NT2/D1 (cell line): Measurements from ENCODE around the gene FGF10.

Experiments
- SUZ12 ChIP-seq: IDR thresholded peaks from 2 replicates; pipeline ENCODE4 v1.6.1; 2011; ENCODE audit not compliant: insufficient read length, insufficient read depth; ENCODE audit errors: extremely low read depth
- YY1 ChIP-seq: IDR thresholded peaks from 2 replicates; pipeline ENCODE4 v1.6.1; 2011; ENCODE audit not compliant: insufficient read length, insufficient read depth
- ZNF274 ChIP-seq: IDR thresholded peaks from 2 replicates; pipeline ENCODE4 v1.6.1; 2011; ENCODE audit warnings: mild to moderate bottlenecking, low read depth, low read length

DNA sequence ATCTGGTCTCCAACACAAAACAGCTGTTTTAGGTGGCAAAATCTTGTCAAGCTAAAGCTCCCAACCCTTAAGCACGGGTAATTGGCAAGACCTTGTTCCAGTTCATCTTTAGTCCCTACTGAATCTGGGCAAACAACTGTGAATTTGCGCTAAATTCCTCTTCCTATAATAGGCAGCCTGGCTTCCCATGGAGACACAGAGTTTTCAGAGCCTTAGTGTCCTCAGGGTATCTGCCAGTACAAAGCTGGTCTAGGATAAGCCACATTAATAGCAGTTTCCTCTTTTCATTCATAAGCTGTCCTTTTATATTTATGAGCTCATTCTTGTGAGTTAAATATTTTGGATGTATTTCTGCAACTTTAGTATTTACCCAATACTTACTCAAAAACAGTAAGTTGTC lies 59.5 kb downstream of the FGF10 start:
- TF ChIP-seq YY1 = no peak
- no peak for TF ChIP-seq ZNF274
- TF ChIP-seq SUZ12 = no peak
